GM23338 (cell line): ENCODE data around the gene HTR1D. TPM values are rescaled to one million over a fixed set of nuclear protein-coding genes. Genes with fewer than 3 reads are reported as not detected.

Experiments used
- CTCF ChIP-seq, 2 experiments: fragments of 200-600 bp in 1 of 2; sonication (generic) in 1 of 2; conservative IDR thresholded peaks; 2 replicates each; pipeline versions ENCODE4 v1.5.1 to v1.6.1; 2016 to 2017; ENCODE audit warnings: antibody characterized with exemption in 2 of 2, low read depth in 2 of 2, mild to moderate bottlenecking in 2 of 2, moderate library complexity in 1 of 2
- EZH2phosphoT487 ChIP-seq: fragments of 200-600 bp; sonication (generic); IDR thresholded peaks from one replicate; pipeline ENCODE4 v1.8.1; 2018; ENCODE audit warnings: antibody characterized with exemption; ENCODE audit not compliant: unreplicated experiment
- JUNB ChIP-seq: IDR thresholded peaks from one replicate; pipeline ENCODE4 v1.6.1; 2016; ENCODE audit warnings: antibody characterized with exemption; ENCODE audit not compliant: unreplicated experiment
- POLR2AphosphoS5 ChIP-seq: IDR thresholded peaks from 2 replicates; pipeline ENCODE4 v1.6.1; 2016; ENCODE audit warnings: antibody characterized with exemption, low read depth
- REST ChIP-seq: IDR thresholded peaks from one replicate; pipeline ENCODE4 v1.6.1; 2018; ENCODE audit warnings: antibody characterized with exemption; ENCODE audit not compliant: unreplicated experiment
- ZNF462 ChIP-seq: fragments of 250-450 bp; sonication (Bioruptor Pico); IDR thresholded peaks from 2 replicates; pipeline ENCODE4 v1.5.0; 2020; ENCODE audit warnings: mild to moderate bottlenecking, moderate library complexity
- polyA plus RNA-seq: library from polyadenylated mRNA; unstranded; fragments of >200 nt; fragmentation: Nextera tagmentation; extraction: Ambion mirVana; gene quantifications from 2 replicates; pipeline ENCODE4 v1.2.1, GENCODE V29; 2016
- total RNA-seq: library from RNA; depleted of rRNA; stranded (reverse); fragments of >200 nt; shearing (Covaris generic); gene quantifications from 2 replicates; pipeline ENCODE4 v1.2.3, GENCODE V29; 2014

HTR1D gene
- total and polyA plus RNA-seq, 2 experiments from 2014 or later = 2.4 to 4.1 TPM

- TF ChIP-seq ZNF462 (CRISPR knock-in tag) = no peak
- TF ChIP-seq JUNB = no peak
- TF ChIP-seq CTCF (conservative IDR thresholded peaks at IDR 0.05; ENCODE audit: low read depth in 2 of 2) = no peak
- no peak for TF ChIP-seq EZH2phosphoT487
- TF ChIP-seq REST = no peak
- TF ChIP-seq POLR2AphosphoS5 = no peak
Observed at GRCh38 chr1:23169727-23170335, 47.5 kb downstream of the HTR1D start (continued).
